ENCODE measurements around the gene DPP8. TPM values are rescaled to one million over a fixed set of nuclear protein-coding genes. Genes with fewer than 3 reads are reported as not detected.

The DPP8 gene
- total and polyA plus RNA-seq, 4 donors = 5.5 to 22.7 (median 17.5) TPM

DNA sequence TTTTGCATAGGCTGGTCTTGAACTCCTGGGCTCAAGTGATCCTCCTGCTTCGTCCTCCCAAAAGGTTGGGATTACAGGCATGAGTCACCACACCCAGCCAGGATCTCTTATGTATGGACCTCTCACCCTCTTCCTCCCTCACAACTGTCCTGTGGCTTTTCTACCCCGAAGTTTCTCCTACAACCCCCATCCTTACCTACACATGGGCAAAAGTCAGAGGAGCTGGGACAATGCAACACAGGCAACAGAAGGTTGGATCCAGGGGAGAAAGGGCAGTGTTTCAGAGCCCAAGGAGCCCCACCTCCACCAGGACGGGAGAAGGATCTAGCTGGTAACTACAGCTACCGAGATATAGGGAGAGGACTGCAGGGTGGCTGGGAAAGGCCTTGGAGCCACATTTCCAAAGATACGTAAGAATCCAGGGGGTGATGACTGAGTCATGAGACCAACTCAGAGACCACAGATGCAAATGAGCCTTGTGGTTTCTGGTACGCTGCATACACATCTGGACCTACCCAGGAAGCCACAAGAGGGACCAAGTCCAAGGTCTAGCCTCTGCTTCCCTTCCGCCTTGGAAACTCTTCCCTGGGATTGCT lies 108.4 kb downstream of the DPP8 start:
- no peak overlapping the region for H3K9ac ChIP-seq (ENCODE audit: low read depth in 1 of 2, low read length in 2 of 2)
- no peak overlapping the region for H3K27ac ChIP-seq (ENCODE audit: low read depth in 1 of 2, low read length in 2 of 2)
- no peaks in the 10 kb centered on the region for H3K4me1 ChIP-seq (ENCODE audit: control insufficient read depth in 4 of 4, insufficient read depth in 4 of 4, low read length in 3 of 4)
- no peak for TF ChIP-seq SP1 (IDR thresholded peaks at IDR 0.05)
- no peak for TF ChIP-seq FOXA2 (IDR thresholded peaks at IDR 0.05)
- TF ChIP-seq, protein P1, sequence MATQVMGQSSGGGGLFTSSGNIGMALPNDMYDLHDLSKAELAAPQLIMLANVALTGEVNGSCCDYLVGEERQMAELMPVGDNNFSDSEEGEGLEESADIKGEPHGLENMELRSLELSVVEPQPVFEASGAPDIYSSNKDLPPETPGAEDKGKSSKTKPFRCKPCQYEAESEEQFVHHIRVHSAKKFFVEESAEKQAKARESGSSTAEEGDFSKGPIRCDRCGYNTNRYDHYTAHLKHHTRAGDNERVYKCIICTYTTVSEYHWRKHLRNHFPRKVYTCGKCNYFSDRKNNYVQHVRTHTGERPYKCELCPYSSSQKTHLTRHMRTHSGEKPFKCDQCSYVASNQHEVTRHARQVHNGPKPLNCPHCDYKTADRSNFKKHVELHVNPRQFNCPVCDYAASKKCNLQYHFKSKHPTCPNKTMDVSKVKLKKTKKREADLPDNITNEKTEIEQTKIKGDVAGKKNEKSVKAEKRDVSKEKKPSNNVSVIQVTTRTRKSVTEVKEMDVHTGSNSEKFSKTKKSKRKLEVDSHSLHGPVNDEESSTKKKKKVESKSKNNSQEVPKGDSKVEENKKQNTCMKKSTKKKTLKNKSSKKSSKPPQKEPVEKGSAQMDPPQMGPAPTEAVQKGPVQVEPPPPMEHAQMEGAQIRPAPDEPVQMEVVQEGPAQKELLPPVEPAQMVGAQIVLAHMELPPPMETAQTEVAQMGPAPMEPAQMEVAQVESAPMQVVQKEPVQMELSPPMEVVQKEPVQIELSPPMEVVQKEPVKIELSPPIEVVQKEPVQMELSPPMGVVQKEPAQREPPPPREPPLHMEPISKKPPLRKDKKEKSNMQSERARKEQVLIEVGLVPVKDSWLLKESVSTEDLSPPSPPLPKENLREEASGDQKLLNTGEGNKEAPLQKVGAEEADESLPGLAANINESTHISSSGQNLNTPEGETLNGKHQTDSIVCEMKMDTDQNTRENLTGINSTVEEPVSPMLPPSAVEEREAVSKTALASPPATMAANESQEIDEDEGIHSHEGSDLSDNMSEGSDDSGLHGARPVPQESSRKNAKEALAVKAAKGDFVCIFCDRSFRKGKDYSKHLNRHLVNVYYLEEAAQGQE (IDR thresholded peaks at IDR 0.05) = no peak
- TF ChIP-seq JUND (IDR thresholded peaks at IDR 0.05) = no peak
- no peak for TF ChIP-seq TAF1 (conservative IDR thresholded peaks at IDR 0.05)
- no peak for DNase-seq (ENCODE audit: low spot score)
- H3K27me3 ChIP-seq (ENCODE audit: control insufficient read depth in 4 of 4, insufficient read depth in 4 of 4, low read length in 3 of 4) = no peaks in the 10 kb centered on the region
- no peaks in the 10 kb centered on the region for H3K9me3 ChIP-seq (ENCODE audit: control insufficient read depth in 4 of 4, low read length in 3 of 4)
- 82% methylated on average over 7 of the region's 7 CpGs for WGBS
- H3K4me3 ChIP-seq (ENCODE audit: low read depth in 1 of 3, low read length in 3 of 3) = no peak overlapping the region
- H3K36me3 ChIP-seq (ENCODE audit: control insufficient read depth in 4 of 4, insufficient read depth in 3 of 4, low read depth in 1 of 4, low read length in 3 of 4) = no peaks in the 10 kb centered on the region

DNA sequence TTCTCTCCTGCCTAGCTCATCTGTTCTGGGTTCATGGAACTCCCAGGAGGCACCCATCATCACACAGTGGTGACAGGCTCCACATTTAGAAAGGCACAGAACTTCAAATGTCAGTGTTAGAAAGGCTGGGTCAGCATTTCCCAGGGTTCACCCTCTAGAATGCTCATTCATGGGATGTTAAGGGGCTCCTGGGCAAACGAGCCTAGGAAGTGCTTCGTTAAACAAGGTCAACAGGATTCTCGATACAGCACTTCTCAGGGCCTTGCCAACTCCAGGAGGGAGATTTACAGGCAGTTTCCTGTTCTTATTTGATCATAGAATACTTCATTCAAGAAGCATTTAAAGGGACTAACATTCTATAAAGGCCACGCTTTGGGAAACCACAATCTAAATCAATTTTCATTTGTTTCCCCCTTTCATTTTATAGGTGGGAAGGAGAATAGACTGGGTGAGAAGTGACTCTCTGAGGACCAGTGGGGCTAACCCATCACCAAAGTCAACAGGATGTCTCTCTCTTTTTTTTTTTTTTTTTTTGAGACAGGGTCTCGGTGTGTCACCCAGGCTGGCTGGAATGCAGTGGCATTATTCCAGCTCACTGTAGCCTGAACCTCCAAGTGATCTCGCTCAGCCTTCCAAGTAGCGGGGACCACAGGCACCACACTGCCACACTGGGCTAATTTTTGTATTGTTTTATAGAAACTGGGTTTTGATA lies 109.0 kb downstream of the DPP8 start:
- Histone ChIP-seq H3K36me3 (ENCODE audit: control insufficient read depth in 4 of 4, insufficient read depth in 3 of 4, low read depth in 1 of 4, low read length in 3 of 4) (no peaks in the 10 kb centered on the region), H3K9me3 (ENCODE audit: control insufficient read depth in 4 of 4, low read length in 3 of 4) (no peaks in the 10 kb centered on the region), H3K27ac (ENCODE audit: low read depth in 1 of 2, low read length in 2 of 2) (no peak overlapping the region), H3K4me3 (ENCODE audit: low read depth in 1 of 3, low read length in 3 of 3) (no peak overlapping the region), H3K27me3 (ENCODE audit: control insufficient read depth in 4 of 4, insufficient read depth in 4 of 4, low read length in 3 of 4) (no peaks in the 10 kb centered on the region), H3K9ac (ENCODE audit: low read depth in 1 of 2, low read length in 2 of 2) (no peak overlapping the region), H3K4me1 (ENCODE audit: control insufficient read depth in 4 of 4, insufficient read depth in 4 of 4, low read length in 3 of 4) (no peaks in the 10 kb centered on the region)
- TF ChIP-seq HNF4A (conservative IDR thresholded peaks at IDR 0.05) (no peak), TAF1 (conservative IDR thresholded peaks at IDR 0.05) (no peak), SP1 (IDR thresholded peaks at IDR 0.05) (no peak), YY1 (IDR thresholded peaks at IDR 0.05) (no peak), HNF4G (IDR thresholded peaks at IDR 0.05) (no peak), RAD21 (IDR thresholded peaks at IDR 0.05) (no peak), RXRA (IDR thresholded peaks at IDR 0.05) (no peak), EGR1 (IDR thresholded peaks at IDR 0.05; ENCODE audit: low read depth in 2 of 2) (no peak)
- TF ChIP-seq, protein P2, sequence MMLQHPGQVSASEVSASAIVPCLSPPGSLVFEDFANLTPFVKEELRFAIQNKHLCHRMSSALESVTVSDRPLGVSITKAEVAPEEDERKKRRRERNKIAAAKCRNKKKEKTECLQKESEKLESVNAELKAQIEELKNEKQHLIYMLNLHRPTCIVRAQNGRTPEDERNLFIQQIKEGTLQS (IDR thresholded peaks at IDR 0.05) = no peak
- TF ChIP-seq, protein P3, sequence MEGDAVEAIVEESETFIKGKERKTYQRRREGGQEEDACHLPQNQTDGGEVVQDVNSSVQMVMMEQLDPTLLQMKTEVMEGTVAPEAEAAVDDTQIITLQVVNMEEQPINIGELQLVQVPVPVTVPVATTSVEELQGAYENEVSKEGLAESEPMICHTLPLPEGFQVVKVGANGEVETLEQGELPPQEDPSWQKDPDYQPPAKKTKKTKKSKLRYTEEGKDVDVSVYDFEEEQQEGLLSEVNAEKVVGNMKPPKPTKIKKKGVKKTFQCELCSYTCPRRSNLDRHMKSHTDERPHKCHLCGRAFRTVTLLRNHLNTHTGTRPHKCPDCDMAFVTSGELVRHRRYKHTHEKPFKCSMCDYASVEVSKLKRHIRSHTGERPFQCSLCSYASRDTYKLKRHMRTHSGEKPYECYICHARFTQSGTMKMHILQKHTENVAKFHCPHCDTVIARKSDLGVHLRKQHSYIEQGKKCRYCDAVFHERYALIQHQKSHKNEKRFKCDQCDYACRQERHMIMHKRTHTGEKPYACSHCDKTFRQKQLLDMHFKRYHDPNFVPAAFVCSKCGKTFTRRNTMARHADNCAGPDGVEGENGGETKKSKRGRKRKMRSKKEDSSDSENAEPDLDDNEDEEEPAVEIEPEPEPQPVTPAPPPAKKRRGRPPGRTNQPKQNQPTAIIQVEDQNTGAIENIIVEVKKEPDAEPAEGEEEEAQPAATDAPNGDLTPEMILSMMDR (IDR thresholded peaks at IDR 0.05; ENCODE audit: low read depth, low read length, missing input control) = no peak
- TF ChIP-seq, protein P4, sequence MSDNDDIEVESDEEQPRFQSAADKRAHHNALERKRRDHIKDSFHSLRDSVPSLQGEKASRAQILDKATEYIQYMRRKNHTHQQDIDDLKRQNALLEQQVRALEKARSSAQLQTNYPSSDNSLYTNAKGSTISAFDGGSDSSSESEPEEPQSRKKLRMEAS (IDR thresholded peaks at IDR 0.05) = no peak
- 73% methylated on average over 7 of the region's 7 CpGs for WGBS
- no peak for DNase-seq (ENCODE audit: low spot score)

All from liver (tissue), 9 donors.